Ovary (tissue), 9 donors: Measurements from ENCODE around the gene THEM4. TPM values are rescaled to one million over a fixed set of nuclear protein-coding genes. Genes with fewer than 3 reads are reported as not detected.

ENCODE experiments used
- DNase-seq, 5 donors: peaks; one replicate each; pipeline ENCODE4 v3.0.0-alpha.2; 2019 to 2020
- H3K27ac ChIP-seq, 2 donors: fragments of 200-600 bp; one replicate each; pipeline versions ENCODE4 v1.5.1 to v1.8.0; 2019 to 2022
- H3K27me3 ChIP-seq: fragments of 200-600 bp; one replicate; pipeline ENCODE4 v1.8.0; 2022
- H3K36me3 ChIP-seq: fragments of 200-600 bp; sonication (generic); one replicate; pipeline ENCODE4 v1.5.1; 2019
- H3K4me1 ChIP-seq: one replicate; pipeline ENCODE4 v1.8.1; 2013; ENCODE audit warnings: mild to moderate bottlenecking, moderate library complexity; ENCODE audit not compliant: insufficient read depth
- H3K4me3 ChIP-seq: fragments of 200-600 bp; sonication (generic); one replicate; pipeline ENCODE4 v1.5.1; 2017
- H3K9me3 ChIP-seq, 2 donors: fragments of 200-600 bp in 1 of 2; sonication (generic) in 1 of 2; one replicate each; pipeline versions ENCODE4 v1.5.1 to v1.8.1; 2013 to 2019; ENCODE audit warnings: mild to moderate bottlenecking in 1 of 2, moderate library complexity in 1 of 2
- EP300 ChIP-seq: sonication (generic); formaldehyde crosslinking; IDR thresholded peaks from one replicate; pipeline ENCODE4 v1.6.1; 2017; ENCODE audit warnings: antibody characterized with exemption
- POLR2A ChIP-seq: fragments of 450-650 bp; IDR thresholded peaks from one replicate; pipeline ENCODE4 v1.6.1; 2017; ENCODE audit warnings: antibody characterized with exemption, mild to moderate bottlenecking, moderate library complexity
- WGBS, 3 donors: extraction: QIAGEN DNeasy Blood & Tissue Kit in 1 of 3; methylation state at CpG; one replicate each; pipeline versions ENCODE4 v1.1.5 to v1.1.7; 2013 to 2017; 5-methylcytosine and 5-hydroxymethylcytosine counted together
- intact Hi-C, 4 donors: fragments of 100-400 bp; cut with DNase I; formaldehyde crosslinking; loops; one replicate each; pipeline versions ENCODE4 v1.11.0 to v1.15.1; 2022 to 2023
- polyA plus RNA-seq, 2 donors: library from polyadenylated mRNA; stranded (reverse); fragments of 200-250 nt in 1 of 2; fragments of 350-450 nt in 1 of 2; fragmentation: Illumina TruSeq in 1 of 2; extraction: RNeasy Lipid Tissue Mini Kit (QIAGEN cat#74804) in 1 of 2; gene quantifications; one replicate each; pipeline ENCODE4 v1.2.3, GENCODE V29; 2013 to 2014
- total RNA-seq, 7 donors: library from RNA; depleted of rRNA in 2 of 7; stranded (reverse); fragments of >200 nt in 2 of 7; fragmentation: NEBNext Ultra II Directional in 3 of 7; extraction: Animal tissue kit (Norgen Biotek cat#: 25700) in 3 of 7; gene quantifications; one replicate each; pipeline versions ENCODE4 v1.1.0 to v1.2.4, GENCODE V29; 2016 to 2023
- TF ChIP-seq, protein P1 (sequence below), 3 donors: fragments of 450-650 bp in 2 of 3; fragments of 200-600 bp in 1 of 3; IDR thresholded peaks; one replicate each; pipeline versions ENCODE4 v1.5.1 to v1.8.0; 2016 to 2022; ENCODE audit warnings: antibody characterized with exemption in 3 of 3, mild to moderate bottlenecking in 1 of 3
- donor health status: DM: no; HTN: no; CAD: no; lungs with moderate emphysema.
- donor health status: DM: no; HTN: no; CAD: no.
- donor health status: Bipolar disorder and iron deficiency.
- donor health status: DM: yes; HTN: yes; CAD: no.
- donor health status: DM: no; HTN: no; CAD: no.
- donor health status: DM: yes; HTN: yes; CAD: no.

The THEM4 gene
- total and polyA plus RNA-seq, 9 donors: 10.4 to 21.8 (median 14.4) TPM

DNA sequence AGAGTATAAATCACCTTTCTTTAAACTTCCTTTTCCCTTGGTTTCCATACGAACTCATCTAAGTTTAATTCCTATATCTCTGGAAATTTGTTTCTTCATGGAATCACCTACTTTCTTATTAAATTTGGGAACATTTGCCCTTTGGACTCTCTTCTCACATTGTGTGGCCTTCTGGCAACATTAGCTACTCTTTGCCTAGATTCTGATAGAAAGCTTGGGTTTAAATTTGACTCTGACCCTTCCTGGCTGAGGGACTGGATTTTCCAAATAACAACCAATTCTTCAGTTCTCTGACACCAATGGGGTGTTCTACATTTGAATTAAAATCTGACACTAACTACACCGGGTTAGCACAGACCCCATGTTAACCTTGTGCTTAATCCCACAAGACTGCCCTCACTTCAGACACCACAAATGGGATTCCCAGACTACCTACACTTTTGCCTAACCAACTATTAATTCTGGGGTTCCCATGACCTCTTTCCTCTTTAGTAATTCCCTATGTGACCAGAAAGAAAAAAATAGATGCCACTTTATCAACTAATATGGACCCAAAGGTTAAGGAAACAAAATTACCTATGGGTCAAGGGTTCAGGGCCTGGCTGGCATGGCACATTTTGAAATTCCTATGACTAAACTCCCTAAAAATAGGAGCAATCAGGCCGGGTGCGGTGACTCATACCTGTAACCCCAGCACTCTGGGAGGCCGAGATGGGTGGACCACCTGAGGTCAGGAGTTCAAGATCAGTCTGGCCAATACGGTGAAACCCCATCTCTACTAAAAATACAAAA is 9.7 kb upstream of the THEM4 start:
- Histone ChIP-seq H3K36me3 (no peaks in the 10 kb centered on the region), H3K4me3 (no peak overlapping the region), H3K27ac (no peak overlapping the region), H3K9me3 (no peaks in the 10 kb centered on the region), H3K27me3 (no peaks in the 10 kb centered on the region), H3K4me1 (no peaks in the 10 kb centered on the region)
- 80 to 86% (median 82%) methylated on average over 6 of the region's 6 CpGs for WGBS, 3 donors
- no peak for TF ChIP-seq POLR2A
- TF ChIP-seq EP300: no peak
- TF ChIP-seq, protein P1, sequence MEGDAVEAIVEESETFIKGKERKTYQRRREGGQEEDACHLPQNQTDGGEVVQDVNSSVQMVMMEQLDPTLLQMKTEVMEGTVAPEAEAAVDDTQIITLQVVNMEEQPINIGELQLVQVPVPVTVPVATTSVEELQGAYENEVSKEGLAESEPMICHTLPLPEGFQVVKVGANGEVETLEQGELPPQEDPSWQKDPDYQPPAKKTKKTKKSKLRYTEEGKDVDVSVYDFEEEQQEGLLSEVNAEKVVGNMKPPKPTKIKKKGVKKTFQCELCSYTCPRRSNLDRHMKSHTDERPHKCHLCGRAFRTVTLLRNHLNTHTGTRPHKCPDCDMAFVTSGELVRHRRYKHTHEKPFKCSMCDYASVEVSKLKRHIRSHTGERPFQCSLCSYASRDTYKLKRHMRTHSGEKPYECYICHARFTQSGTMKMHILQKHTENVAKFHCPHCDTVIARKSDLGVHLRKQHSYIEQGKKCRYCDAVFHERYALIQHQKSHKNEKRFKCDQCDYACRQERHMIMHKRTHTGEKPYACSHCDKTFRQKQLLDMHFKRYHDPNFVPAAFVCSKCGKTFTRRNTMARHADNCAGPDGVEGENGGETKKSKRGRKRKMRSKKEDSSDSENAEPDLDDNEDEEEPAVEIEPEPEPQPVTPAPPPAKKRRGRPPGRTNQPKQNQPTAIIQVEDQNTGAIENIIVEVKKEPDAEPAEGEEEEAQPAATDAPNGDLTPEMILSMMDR (IDR thresholded peaks at IDR 0.05): no peak
- intact Hi-C loops: no loop called here
- no peak for DNase-seq

DNA sequence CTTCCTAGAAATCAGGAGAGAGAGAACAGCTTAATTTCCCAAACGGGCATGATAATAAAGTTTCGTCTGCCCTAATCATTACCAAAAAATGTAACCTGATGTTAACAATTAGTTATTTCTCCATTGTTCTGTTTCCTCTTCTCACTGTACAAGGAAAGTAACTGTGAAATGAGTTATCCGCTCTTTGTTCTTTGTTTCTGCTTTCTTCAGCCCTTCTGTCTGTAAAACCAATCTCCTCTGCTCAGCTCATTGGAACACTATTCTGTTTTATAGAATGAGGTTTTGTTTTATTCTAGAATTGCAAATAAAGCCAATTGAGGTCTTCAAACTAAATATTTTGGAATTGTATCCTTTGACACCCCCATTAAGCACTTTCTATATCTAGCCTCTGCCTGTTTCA is 8.8 kb upstream of the THEM4 start:
- intact Hi-C loops: no loop called here
- no peaks in the 10 kb centered on the region for H3K36me3 ChIP-seq
- no peak for DNase-seq
- H3K27me3 ChIP-seq: no peaks in the 10 kb centered on the region
- H3K4me1 ChIP-seq: no peaks in the 10 kb centered on the region
- no peak overlapping the region for H3K4me3 ChIP-seq
- H3K27ac ChIP-seq: no peak overlapping the region
- no peak for TF ChIP-seq EP300
- no peak for TF ChIP-seq POLR2A
- TF ChIP-seq, protein P1 (IDR thresholded peaks at IDR 0.05): no peak
- H3K9me3 ChIP-seq: no peaks in the 10 kb centered on the region
- WGBS, 3 donors: 78 to 84% (median 82%) methylated on average over 3 of the region's 3 CpGs

DNA sequence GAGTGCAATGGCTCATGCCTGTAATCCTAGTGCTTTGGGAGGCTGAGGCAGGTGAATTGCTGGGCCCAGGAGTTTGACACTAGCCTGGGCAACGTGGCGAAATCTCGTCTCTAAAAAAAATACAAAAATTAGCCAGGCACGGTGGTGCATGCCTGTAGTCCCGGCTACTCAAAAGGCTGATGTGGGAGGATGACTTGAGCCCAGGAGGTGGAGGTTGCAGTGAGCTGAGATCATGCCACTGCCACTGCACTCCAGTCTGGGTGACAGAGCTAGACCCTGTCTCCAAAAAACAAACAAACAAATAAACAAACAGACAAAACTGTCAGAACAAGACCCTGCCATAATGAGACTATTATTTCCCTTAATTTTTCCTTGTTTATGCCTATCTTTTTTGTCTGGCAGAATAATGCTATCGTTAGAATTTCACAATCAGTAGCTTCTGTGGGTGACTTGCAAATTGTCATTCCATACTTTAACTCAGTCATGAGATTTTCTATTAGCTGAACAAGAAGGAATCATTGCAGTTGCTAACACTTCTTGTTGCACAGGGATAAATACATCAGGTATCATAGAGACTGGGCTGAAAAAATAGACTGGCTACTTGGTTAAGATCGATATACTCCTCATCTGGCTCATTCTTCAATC is 7.5 kb upstream of the THEM4 start:
- no peaks in the 10 kb centered on the region for H3K36me3 ChIP-seq
- TF ChIP-seq EP300 (no peak), POLR2A (no peak)
- TF ChIP-seq, protein P1 (IDR thresholded peaks at IDR 0.05): no peak
- H3K4me1 ChIP-seq: no peaks in the 10 kb centered on the region
- DNase-seq: no peak
- no peaks in the 10 kb centered on the region for H3K9me3 ChIP-seq
- intact Hi-C loops: no loop called here
- H3K4me3 ChIP-seq: no peak overlapping the region
- no peak overlapping the region for H3K27ac ChIP-seq
- 72 to 85% (median 72%) methylated on average over 7 of the region's 7 CpGs for WGBS, 3 donors
- no peaks in the 10 kb centered on the region for H3K27me3 ChIP-seq

DNA sequence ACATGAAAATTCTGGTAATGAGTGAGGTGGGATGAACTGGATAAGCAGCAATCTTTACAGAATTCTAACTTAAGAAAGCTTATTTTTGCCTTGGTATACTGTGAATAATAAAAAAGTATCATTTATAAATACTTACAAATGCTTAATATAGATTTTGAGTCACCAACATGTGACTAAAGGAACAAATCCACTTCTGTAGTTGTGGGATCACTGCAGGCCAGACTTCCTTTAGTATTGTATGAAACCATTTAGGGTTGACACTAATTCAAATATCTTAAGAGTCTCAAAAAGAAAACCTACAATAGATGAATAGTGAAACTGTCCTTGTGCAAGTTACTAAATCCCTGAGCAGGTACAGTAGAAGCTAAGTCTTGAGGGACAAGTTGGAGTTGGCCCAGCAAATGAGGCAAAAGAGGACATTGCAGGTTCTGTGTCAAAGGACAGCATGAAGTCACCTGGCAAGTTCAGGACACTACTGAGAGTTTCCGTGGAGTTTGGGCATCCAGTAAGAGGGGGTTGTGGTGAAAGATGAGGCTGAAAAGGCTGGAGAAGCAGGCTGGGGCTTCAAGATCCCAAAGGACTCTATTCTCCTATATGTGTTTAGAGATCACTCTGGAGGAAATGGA is 5.9 kb upstream of the THEM4 start:
- 44 to 47% (median 45%) methylated on average over 1 of the region's 1 CpG for WGBS, 3 donors
- Histone ChIP-seq H3K4me3 (no peak overlapping the region), H3K27ac (no peak overlapping the region), H3K4me1 (no peaks in the 10 kb centered on the region), H3K36me3 (no peaks in the 10 kb centered on the region), H3K9me3 (no peaks in the 10 kb centered on the region), H3K27me3 (no peaks in the 10 kb centered on the region)
- intact Hi-C loops: no loop called here
- TF ChIP-seq, protein P1 (IDR thresholded peaks at IDR 0.05): no peak
- TF ChIP-seq EP300 (no peak), POLR2A (no peak)
- DNase-seq: no peak
